SK-N-MC (cell line): ENCODE results near the gene ASB10.

Source experiments
- DNase-seq: peaks from one replicate; pipeline ENCODE4 v3.0.0-alpha.2; 2011; ENCODE audit warnings: low read depth, low spot score
- H3K27ac ChIP-seq: fragments of 200-600 bp; sonication (generic); 2 replicates; pipeline ENCODE4 v1.5.1; 2016; ENCODE audit warnings: mixed run types
- H3K36me3 ChIP-seq: fragments of 200-600 bp; sonication (generic); 2 replicates; pipeline ENCODE4 v1.6.1; 2017; ENCODE audit warnings: antibody characterized with exemption, low read length, mixed read lengths; ENCODE audit not compliant: insufficient read depth
- H3K4me3 ChIP-seq: fragments of 200-600 bp; sonication (generic); 2 replicates; pipeline ENCODE4 v1.5.1; 2016
- H3K9ac ChIP-seq: fragments of 200-600 bp; sonication (generic); 2 replicates; pipeline ENCODE4 v1.8.0; 2017; ENCODE audit warnings: mixed run types, mixed read lengths; ENCODE audit not compliant: insufficient read length
- H3K9me3 ChIP-seq: fragments of 200-600 bp; sonication (generic); 2 replicates; pipeline ENCODE4 v1.6.1; 2017; ENCODE audit warnings: low read depth, mild to moderate bottlenecking, antibody characterized with exemption, low read length, moderate library complexity, mixed read lengths
- EZH2 ChIP-seq: fragments of 200-600 bp; sonication (generic); IDR thresholded peaks from one replicate; pipeline ENCODE4 v1.6.1; 2017; ENCODE audit warnings: antibody characterized with exemption
- FOXP2 ChIP-seq: optimal IDR thresholded peaks from 2 replicates; pipeline ENCODE3; 2011; ENCODE audit warnings: mild to moderate bottlenecking, moderate library complexity; ENCODE audit not compliant: insufficient read depth; ENCODE audit errors: extremely low read length, control extremely low read depth
- POLR2AphosphoS5 ChIP-seq: IDR thresholded peaks from 2 replicates; pipeline ENCODE4 v1.6.1; 2012; ENCODE audit warnings: mild to moderate bottlenecking, low read depth, low read length, borderline replicate concordance

The ASB10 gene

GRCh38 chr7:151185762-151186639 lies 1.0 kb downstream of the ASB10 start:
- H3K9me3 ChIP-seq, result no peaks in the 10 kb centered on the region
- H3K4me3 ChIP-seq, result no peak overlapping the region
- TF ChIP-seq FOXP2, result no peak
- TF ChIP-seq POLR2AphosphoS5, result no peak
- no peak for TF ChIP-seq EZH2
- H3K27ac ChIP-seq, result no peak overlapping the region
- no peak overlapping the region for H3K9ac ChIP-seq
- no peaks in the 10 kb centered on the region for H3K36me3 ChIP-seq
- no peak for DNase-seq

DNA sequence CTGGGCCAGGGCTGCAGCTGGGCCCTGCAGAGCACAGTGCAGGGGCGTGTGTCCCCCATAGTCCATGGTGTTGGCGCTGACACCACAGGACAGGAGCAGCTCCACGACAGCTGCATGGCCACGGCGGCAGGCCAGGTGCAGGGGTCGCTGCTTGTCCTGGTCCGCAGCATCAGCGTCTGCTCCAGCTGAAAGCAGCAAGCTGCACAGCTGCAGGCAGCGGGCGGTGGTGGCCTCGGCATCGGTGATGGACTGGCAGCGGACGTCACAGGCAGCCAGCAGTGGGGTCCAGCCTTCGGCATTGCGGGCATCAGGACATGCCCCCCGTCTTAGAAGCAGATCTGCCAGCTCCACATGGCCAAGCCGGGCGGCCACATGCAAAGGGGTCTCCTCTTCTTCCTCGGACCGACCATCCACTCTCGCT lies 6.0 kb downstream of the ASB10 start:
- H3K4me3 ChIP-seq, result no peak overlapping the region
- H3K9ac ChIP-seq, result no peak overlapping the region
- H3K9me3 ChIP-seq, result no peaks in the 10 kb centered on the region
- H3K27ac ChIP-seq, result no peak overlapping the region
- no peak for DNase-seq
- no peaks in the 10 kb centered on the region for H3K36me3 ChIP-seq
- TF ChIP-seq FOXP2, result no peak
- TF ChIP-seq POLR2AphosphoS5, result no peak
- no peak for TF ChIP-seq EZH2

GRCh38 chr7:151179946-151180345 lies 7.1 kb downstream of the ASB10 start:
- no peak overlapping the region for H3K9ac ChIP-seq
- H3K27ac ChIP-seq, result no peak overlapping the region
- H3K4me3 ChIP-seq, result no peak overlapping the region
- no peak for DNase-seq
- H3K9me3 ChIP-seq, result no peaks in the 10 kb centered on the region
- TF ChIP-seq FOXP2, result no peak
- no peak for TF ChIP-seq EZH2
- no peak for TF ChIP-seq POLR2AphosphoS5
- H3K36me3 ChIP-seq, result no peaks in the 10 kb centered on the region

DNA sequence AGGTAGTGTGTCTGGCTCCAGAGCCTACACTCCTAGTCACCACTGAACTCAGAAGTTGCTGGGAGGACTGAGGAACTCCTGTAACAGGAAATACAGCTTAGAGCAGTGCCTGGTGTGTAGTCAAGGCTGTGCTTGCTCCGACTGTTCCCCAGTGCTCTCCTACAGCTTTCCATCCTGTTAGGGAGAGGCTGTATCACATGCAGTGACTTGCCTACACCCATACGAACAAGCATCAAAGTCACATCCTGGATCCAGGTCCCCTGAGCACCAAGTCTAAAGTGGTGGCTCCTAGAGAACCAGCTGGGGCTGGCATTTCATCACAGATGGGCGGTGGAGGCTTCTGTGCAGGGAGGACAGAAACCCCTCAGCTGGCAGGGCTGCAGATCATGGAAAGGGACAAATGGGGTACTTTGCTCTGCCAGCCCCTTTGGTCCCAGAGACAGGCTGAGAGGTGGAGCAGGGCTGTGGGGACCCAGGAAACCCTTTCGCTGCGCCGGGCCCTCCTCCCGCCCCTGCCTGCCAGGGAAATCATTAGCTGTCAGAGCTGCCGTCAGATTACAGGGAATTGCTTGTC lies 7.7 kb downstream of the ASB10 start:
- Histone ChIP-seq H3K9ac (no peak overlapping the region), H3K4me3 (no peak overlapping the region), H3K9me3 (no peaks in the 10 kb centered on the region), H3K36me3 (no peaks in the 10 kb centered on the region), H3K27ac (no peak overlapping the region)
- DNase-seq, result no peak
- no peak for TF ChIP-seq POLR2AphosphoS5
- TF ChIP-seq EZH2, result no peak
- no peak for TF ChIP-seq FOXP2

DNA sequence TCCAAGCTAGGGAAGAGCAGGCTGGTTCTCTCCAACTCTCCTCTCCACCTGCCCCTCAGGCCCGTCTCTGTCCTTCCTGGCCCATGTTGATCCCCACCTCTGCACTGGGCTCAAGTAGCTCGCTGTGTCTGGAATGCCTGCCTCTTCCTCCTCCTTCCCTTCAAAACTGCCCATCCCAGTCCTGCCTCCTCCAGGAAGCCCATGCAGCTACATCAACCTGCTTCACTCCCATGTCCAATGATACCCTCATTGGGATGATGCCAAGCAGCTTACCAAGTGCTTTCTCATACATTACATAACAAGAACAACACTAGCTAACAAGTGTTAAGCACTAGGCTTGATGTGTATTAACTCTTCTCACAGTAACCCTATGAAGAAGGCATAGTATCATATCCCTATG lies 8.2 kb downstream of the ASB10 start:
- Histone ChIP-seq H3K9me3 (no peaks in the 10 kb centered on the region), H3K9ac (no peak overlapping the region), H3K4me3 (no peak overlapping the region), H3K27ac (no peak overlapping the region), H3K36me3 (no peaks in the 10 kb centered on the region)
- TF ChIP-seq FOXP2, result no peak
- TF ChIP-seq POLR2AphosphoS5, result no peak
- no peak for TF ChIP-seq EZH2
- DNase-seq, result no peak

DNA sequence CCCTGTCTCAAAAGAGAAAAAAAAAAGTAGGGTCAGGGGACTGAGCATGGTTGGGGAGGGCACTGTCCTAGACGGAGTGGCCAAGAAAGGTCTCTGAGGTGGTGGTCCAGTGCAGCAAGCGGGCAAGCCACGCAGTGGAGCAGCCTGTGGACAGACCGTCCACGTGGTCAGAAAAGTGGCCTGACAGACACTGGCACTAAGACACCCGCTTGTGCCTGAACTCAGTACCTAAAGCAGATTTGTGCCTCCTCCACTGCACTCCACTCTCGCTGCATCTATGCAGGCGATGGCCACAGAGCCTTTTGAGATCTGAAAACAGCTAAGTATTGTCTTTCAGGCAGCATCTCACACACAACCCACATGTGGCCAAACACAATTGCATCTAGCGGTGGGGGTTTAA lies 8.8 kb downstream of the ASB10 start:
- DNase-seq, result no peak
- Histone ChIP-seq H3K9ac (no peak overlapping the region), H3K36me3 (no peaks in the 10 kb centered on the region), H3K27ac (no peak overlapping the region), H3K4me3 (no peak overlapping the region), H3K9me3 (no peaks in the 10 kb centered on the region)
- no peak for TF ChIP-seq FOXP2
- TF ChIP-seq POLR2AphosphoS5, result no peak
- TF ChIP-seq EZH2, result no peak

DNA sequence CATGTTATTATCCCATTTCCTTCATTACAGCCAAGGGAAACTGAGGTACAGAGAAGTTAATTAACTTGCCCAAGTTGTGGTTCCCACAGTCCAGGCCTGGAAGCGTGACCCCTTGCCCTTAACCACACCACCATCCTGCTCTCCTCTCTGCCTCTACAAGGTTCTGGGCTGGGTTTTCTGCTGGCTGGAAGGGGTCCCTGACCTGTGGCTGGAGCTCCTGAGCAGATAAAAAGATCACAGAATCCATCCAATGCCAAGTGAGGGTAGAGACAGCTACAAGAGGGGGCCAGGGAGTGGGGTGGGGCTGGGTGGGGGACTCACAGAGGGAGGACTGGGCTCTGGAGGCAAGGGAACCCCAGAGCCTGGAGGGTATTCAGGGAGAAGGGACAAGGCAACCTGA lies 9.7 kb downstream of the ASB10 start:
- no peak overlapping the region for H3K27ac ChIP-seq
- no peaks in the 10 kb centered on the region for H3K9me3 ChIP-seq
- no peak for DNase-seq
- H3K4me3 ChIP-seq, result no peak overlapping the region
- no peaks in the 10 kb centered on the region for H3K36me3 ChIP-seq
- no peak overlapping the region for H3K9ac ChIP-seq
- TF ChIP-seq EZH2 (no peak), FOXP2 (no peak), POLR2AphosphoS5 (no peak)

GRCh38 chr7:151176401-151176800 lies 10.6 kb downstream of the ASB10 start:
- no peak for DNase-seq
- TF ChIP-seq FOXP2 (no peak), POLR2AphosphoS5 (no peak), EZH2 (no peak)
- Histone ChIP-seq H3K36me3 (no peaks in the 10 kb centered on the region), H3K9me3 (no peaks in the 10 kb centered on the region), H3K27ac (no peak overlapping the region), H3K4me3 (no peak overlapping the region), H3K9ac (no peak overlapping the region)

DNA sequence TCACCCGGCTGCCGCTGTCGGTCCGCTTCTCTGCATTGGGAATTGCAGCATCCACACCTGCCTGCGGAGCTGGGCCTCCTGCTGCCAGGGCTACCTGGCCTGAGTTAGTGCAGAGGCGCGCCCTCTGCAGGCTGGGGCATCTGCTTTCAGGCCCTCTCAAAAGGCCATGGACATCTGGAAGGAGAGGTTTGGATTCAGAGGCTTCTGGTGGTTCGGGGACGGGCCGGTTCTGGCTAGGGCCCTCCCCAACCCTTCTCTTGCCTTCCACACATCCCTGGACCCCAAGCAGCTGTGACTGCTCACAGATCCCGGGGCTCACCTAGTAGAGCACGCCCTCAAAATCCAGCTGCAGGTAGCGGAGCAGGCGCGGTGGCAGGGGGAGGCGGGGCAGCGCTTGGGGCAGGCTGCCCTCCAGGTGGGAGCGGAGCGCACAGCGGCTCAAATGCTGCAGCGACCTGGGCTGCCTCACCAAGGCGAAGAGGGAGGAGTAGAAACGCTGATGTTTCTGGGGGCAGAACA lies 11.2 kb downstream of the ASB10 start:
- Histone ChIP-seq H3K36me3 (no peaks in the 10 kb centered on the region), H3K4me3 (no peak overlapping the region), H3K9me3 (no peaks in the 10 kb centered on the region), H3K9ac (no peak overlapping the region), H3K27ac (no peak overlapping the region)
- TF ChIP-seq FOXP2 (no peak), POLR2AphosphoS5 (no peak), EZH2 (no peak)
- DNase-seq, result no peak
